ENCODE results near the gene FAM3C.
A peak's percentile ranks its signal among the peaks of the same experiment; 100 is the strongest.

Gene FAM3C

GRCh38 chr7:121406461-121406860, 10.4 kb upstream of the FAM3C start:
- no peaks in the 10 kb centered on the region for H3K9me3 ChIP-seq (ENCODE audit: control insufficient read depth in 1 of 2, low read length in 2 of 2)
- no peaks in the 10 kb centered on the region for H3K4me1 ChIP-seq (ENCODE audit: control insufficient read depth in 1 of 2, insufficient read depth in 2 of 2, low read length in 2 of 2)
- H3K27ac ChIP-seq (ENCODE audit: low read length) = no peak overlapping the region
- no peak overlapping the region for H3K4me3 ChIP-seq (ENCODE audit: low read depth in 1 of 2, low read length in 2 of 2)
- no peaks in the 10 kb centered on the region for H3K36me3 ChIP-seq (ENCODE audit: control insufficient read depth in 1 of 2, insufficient read depth in 2 of 2, low read length in 2 of 2)
- no peaks in the 10 kb centered on the region for H3K27me3 ChIP-seq (ENCODE audit: low read depth, low read length)

- H3K27ac ChIP-seq (ENCODE audit: low read length) = no peak overlapping the region
- H3K4me3 ChIP-seq (ENCODE audit: low read depth in 1 of 2, low read length in 2 of 2) = no peak overlapping the region
- no peaks in the 10 kb centered on the region for H3K27me3 ChIP-seq (ENCODE audit: low read depth, low read length)
- no peaks in the 10 kb centered on the region for H3K36me3 ChIP-seq (ENCODE audit: control insufficient read depth in 1 of 2, insufficient read depth in 2 of 2, low read length in 2 of 2)
- H3K9me3 ChIP-seq (ENCODE audit: control insufficient read depth in 1 of 2, low read length in 2 of 2) = no peaks in the 10 kb centered on the region
- H3K4me1 ChIP-seq (ENCODE audit: control insufficient read depth in 1 of 2, insufficient read depth in 2 of 2, low read length in 2 of 2) = no peaks in the 10 kb centered on the region
Measured at GRCh38 chr7:121404348-121404747, 8.2 kb upstream of the FAM3C start.

DNA sequence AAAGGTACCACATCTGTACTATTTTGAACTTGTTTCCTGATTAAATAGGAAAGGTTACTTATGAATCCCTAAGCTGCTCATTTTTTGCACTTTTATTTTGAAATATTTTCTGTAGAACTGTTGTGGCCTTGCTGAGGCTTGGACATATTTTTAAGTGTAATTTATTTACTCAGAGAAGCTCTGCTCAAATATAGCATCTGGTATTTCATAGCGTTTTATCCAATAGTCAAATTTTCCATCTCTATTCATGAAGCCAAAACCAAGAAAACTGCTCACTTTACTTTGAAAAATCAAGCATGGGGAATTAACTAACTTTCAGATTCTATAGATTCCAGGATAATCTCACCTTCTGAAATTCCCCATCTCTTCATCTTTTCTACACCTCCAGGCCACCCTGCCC, 6.6 kb upstream of the FAM3C start:
- H3K36me3 ChIP-seq (ENCODE audit: control insufficient read depth in 1 of 2, insufficient read depth in 2 of 2, low read length in 2 of 2) = no peaks in the 10 kb centered on the region
- no peak overlapping the region for H3K27ac ChIP-seq (ENCODE audit: low read length)
- H3K4me3 ChIP-seq (ENCODE audit: low read depth in 1 of 2, low read length in 2 of 2) = no peak overlapping the region
- H3K27me3 ChIP-seq (ENCODE audit: low read depth, low read length) = no peaks in the 10 kb centered on the region
- no peaks in the 10 kb centered on the region for H3K9me3 ChIP-seq (ENCODE audit: control insufficient read depth in 1 of 2, low read length in 2 of 2)
- H3K4me1 ChIP-seq (ENCODE audit: control insufficient read depth in 1 of 2, insufficient read depth in 2 of 2, low read length in 2 of 2) = no peaks in the 10 kb centered on the region

DNA sequence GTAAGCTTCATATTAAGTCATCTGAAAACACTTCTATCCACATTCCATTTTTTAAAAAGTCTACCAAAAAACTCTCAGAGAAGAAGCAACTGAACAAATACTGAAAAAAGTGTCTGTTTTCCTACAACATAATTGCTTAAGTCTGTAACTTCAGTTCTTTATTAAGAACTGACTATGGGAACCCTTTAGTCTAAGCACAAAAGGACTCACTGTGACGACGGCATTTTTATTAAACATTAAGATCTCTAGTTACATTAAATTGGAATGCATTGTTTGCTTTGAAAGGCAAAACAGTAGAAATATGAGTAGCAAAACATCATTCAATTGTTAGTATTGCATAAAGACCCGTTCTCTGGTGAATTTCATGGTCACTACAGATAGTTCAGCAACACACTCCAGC, 5.8 kb upstream of the FAM3C start:
- no peaks in the 10 kb centered on the region for H3K27me3 ChIP-seq (ENCODE audit: low read depth, low read length)
- no peak overlapping the region for H3K27ac ChIP-seq (ENCODE audit: low read length)
- H3K4me1 ChIP-seq (ENCODE audit: control insufficient read depth in 1 of 2, insufficient read depth in 2 of 2, low read length in 2 of 2) = no peaks in the 10 kb centered on the region
- no peaks in the 10 kb centered on the region for H3K9me3 ChIP-seq (ENCODE audit: control insufficient read depth in 1 of 2, low read length in 2 of 2)
- H3K4me3 ChIP-seq (ENCODE audit: low read depth in 1 of 2, low read length in 2 of 2) = no peak overlapping the region
- H3K36me3 ChIP-seq (ENCODE audit: control insufficient read depth in 1 of 2, insufficient read depth in 2 of 2, low read length in 2 of 2) = no peaks in the 10 kb centered on the region

DNA sequence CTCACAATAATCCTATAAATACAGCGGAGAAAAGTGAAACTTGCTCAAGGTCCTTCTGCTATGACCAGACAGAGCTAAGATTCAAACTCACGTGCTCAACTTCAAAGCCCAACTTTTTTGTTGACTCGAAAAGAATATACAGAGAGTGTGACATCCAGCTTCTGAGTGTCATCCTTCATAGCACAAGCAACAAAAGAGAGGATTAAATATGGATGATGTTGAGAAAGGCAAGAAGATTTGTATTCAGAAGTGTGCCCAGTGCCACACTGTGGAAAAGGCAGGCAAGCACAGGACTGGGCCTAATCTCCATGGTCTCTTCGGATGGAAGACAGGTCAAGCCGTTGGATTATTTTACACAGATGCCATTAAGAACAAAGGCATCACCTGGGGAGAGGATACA, 2.1 kb upstream of the FAM3C start:
- Histone ChIP-seq H3K27ac (ENCODE audit: low read length) (no peak overlapping the region), H3K27me3 (ENCODE audit: low read depth, low read length) (no peaks in the 10 kb centered on the region), H3K9me3 (ENCODE audit: control insufficient read depth in 1 of 2, low read length in 2 of 2) (no peaks in the 10 kb centered on the region), H3K36me3 (ENCODE audit: control insufficient read depth in 1 of 2, insufficient read depth in 2 of 2, low read length in 2 of 2) (no peaks in the 10 kb centered on the region), H3K4me3 (ENCODE audit: low read depth in 1 of 2, low read length in 2 of 2) (peak overlapping the region in 1 of 2 donors; percentile 16), H3K4me1 (ENCODE audit: control insufficient read depth in 1 of 2, insufficient read depth in 2 of 2, low read length in 2 of 2) (peaks cover 3 to 10% of the 10 kb centered on the region in 2 donors)

GRCh38 chr7:121397822-121398221, 1.7 kb upstream of the FAM3C start:
- Histone ChIP-seq H3K27ac (ENCODE audit: low read length) (peak overlapping the region; percentile 7), H3K27me3 (ENCODE audit: low read depth, low read length) (no peaks in the 10 kb centered on the region), H3K9me3 (ENCODE audit: control insufficient read depth in 1 of 2, low read length in 2 of 2) (no peaks in the 10 kb centered on the region), H3K36me3 (ENCODE audit: control insufficient read depth in 1 of 2, insufficient read depth in 2 of 2, low read length in 2 of 2) (no peaks in the 10 kb centered on the region), H3K4me1 (ENCODE audit: control insufficient read depth in 1 of 2, insufficient read depth in 2 of 2, low read length in 2 of 2) (peaks cover 3 to 10% of the 10 kb centered on the region in 2 donors), H3K4me3 (ENCODE audit: low read depth in 1 of 2, low read length in 2 of 2) (peak overlapping the region in 1 of 2 donors; percentile 16)

DNA sequence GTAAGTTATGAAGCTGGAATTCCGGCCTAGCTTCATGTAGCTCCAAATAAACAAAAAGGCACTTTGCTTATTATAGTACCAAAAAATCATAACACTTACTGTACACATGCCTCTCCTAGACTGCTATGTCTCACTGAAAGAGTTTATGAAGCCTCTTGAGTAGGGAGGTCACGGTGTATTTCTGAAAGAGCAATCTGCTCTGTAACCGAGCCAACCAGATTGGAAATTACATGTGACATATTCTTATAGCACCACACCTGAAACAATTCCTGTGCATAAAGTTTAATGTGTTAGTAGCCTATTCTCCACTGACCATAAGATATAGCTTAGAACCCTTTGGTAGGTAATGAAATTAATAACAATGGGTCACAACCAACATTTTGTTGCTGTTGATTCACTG, 1.3 kb upstream of the FAM3C start:
- Histone ChIP-seq H3K36me3 (ENCODE audit: control insufficient read depth in 1 of 2, insufficient read depth in 2 of 2, low read length in 2 of 2) (no peaks in the 10 kb centered on the region), H3K4me3 (ENCODE audit: low read depth in 1 of 2, low read length in 2 of 2) (no peak overlapping the region), H3K27me3 (ENCODE audit: low read depth, low read length) (no peaks in the 10 kb centered on the region), H3K27ac (ENCODE audit: low read length) (peak overlapping the region; percentile 7), H3K9me3 (ENCODE audit: control insufficient read depth in 1 of 2, low read length in 2 of 2) (no peaks in the 10 kb centered on the region), H3K4me1 (ENCODE audit: control insufficient read depth in 1 of 2, insufficient read depth in 2 of 2, low read length in 2 of 2) (peaks cover 3 to 10% of the 10 kb centered on the region in 2 donors)

DNA sequence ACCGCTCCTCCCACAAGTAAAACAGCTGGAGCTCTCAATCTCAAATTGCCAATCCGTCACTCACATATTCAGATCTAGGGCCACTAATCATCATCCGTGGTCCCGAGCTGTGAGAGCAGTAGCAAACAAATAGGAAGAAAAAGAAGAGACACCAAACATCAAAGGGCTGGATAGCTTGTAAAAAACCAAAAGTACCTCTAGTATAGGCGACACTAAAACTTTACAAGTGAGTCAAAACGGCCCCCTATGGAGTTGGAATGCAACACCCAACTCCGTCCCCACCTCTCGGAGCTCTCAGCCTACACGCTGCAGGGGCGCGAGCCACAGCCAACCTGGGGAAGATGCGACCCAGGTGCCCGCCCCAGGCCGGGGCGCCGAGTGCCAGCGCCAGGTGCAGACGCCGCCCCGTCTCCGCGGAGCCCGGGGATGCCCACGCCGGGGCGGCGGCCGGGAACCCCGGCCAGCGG, 581 bp downstream of the FAM3C start:
- no peaks in the 10 kb centered on the region for H3K9me3 ChIP-seq (ENCODE audit: control insufficient read depth in 1 of 2, low read length in 2 of 2)
- H3K4me1 ChIP-seq (ENCODE audit: control insufficient read depth in 1 of 2, insufficient read depth in 2 of 2, low read length in 2 of 2) = peaks cover 3 to 10% of the 10 kb centered on the region in 2 donors
- no peaks in the 10 kb centered on the region for H3K27me3 ChIP-seq (ENCODE audit: low read depth, low read length)
- H3K36me3 ChIP-seq (ENCODE audit: control insufficient read depth in 1 of 2, insufficient read depth in 2 of 2, low read length in 2 of 2) = no peaks in the 10 kb centered on the region
- H3K27ac ChIP-seq (ENCODE audit: low read length) = peak overlapping the region; percentile 73
- H3K4me3 ChIP-seq (ENCODE audit: low read depth in 1 of 2, low read length in 2 of 2) = peak overlapping the region; percentile 82 to 85

DNA sequence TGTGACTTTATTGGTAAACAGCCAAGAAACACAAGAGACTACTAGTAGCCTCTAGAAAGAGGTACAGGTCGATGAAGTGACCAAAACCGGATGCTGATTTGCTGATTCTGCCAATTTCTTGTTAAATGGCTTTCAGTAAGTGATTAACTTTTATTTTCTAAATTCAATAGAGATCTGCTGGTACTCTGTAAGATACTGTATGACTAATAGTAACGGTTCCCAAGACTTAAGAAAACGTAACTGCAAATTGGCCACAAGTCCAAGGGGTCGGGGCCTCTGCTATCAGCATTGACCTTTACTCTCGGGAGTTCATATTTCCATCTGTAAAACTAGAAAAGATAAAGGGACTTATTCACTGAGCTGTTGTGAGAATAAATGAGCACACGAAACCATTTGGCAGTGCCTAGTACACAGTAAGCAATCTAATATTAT, 1.4 kb downstream of the FAM3C start:
- H3K27me3 ChIP-seq (ENCODE audit: low read depth, low read length) = no peaks in the 10 kb centered on the region
- H3K4me1 ChIP-seq (ENCODE audit: control insufficient read depth in 1 of 2, insufficient read depth in 2 of 2, low read length in 2 of 2) = peaks cover 3 to 15% of the 10 kb centered on the region in 2 donors
- peak overlapping the region; percentile 26 for H3K27ac ChIP-seq (ENCODE audit: low read length)
- no peaks in the 10 kb centered on the region for H3K36me3 ChIP-seq (ENCODE audit: control insufficient read depth in 1 of 2, insufficient read depth in 2 of 2, low read length in 2 of 2)
- peak overlapping the region in 1 of 2 donors; percentile 52 for H3K4me3 ChIP-seq (ENCODE audit: low read depth in 1 of 2, low read length in 2 of 2)
- H3K9me3 ChIP-seq (ENCODE audit: control insufficient read depth in 1 of 2, low read length in 2 of 2) = no peaks in the 10 kb centered on the region

GRCh38 chr7:121393005-121393366, 3.1 kb downstream of the FAM3C start:
- no peaks in the 10 kb centered on the region for H3K36me3 ChIP-seq (ENCODE audit: control insufficient read depth in 1 of 2, insufficient read depth in 2 of 2, low read length in 2 of 2)
- no peaks in the 10 kb centered on the region for H3K9me3 ChIP-seq (ENCODE audit: control insufficient read depth in 1 of 2, low read length in 2 of 2)
- H3K27ac ChIP-seq (ENCODE audit: low read length) = no peak overlapping the region
- no peaks in the 10 kb centered on the region for H3K27me3 ChIP-seq (ENCODE audit: low read depth, low read length)
- peaks cover 3 to 15% of the 10 kb centered on the region in 2 donors for H3K4me1 ChIP-seq (ENCODE audit: control insufficient read depth in 1 of 2, insufficient read depth in 2 of 2, low read length in 2 of 2)
- H3K4me3 ChIP-seq (ENCODE audit: low read depth in 1 of 2, low read length in 2 of 2) = no peak overlapping the region

- Histone ChIP-seq H3K4me3 (ENCODE audit: low read depth in 1 of 2, low read length in 2 of 2) (no peak overlapping the region), H3K27ac (ENCODE audit: low read length) (no peak overlapping the region), H3K4me1 (ENCODE audit: control insufficient read depth in 1 of 2, insufficient read depth in 2 of 2, low read length in 2 of 2) (peaks cover 3 to 15% of the 10 kb centered on the region in 2 donors), H3K9me3 (ENCODE audit: control insufficient read depth in 1 of 2, low read length in 2 of 2) (no peaks in the 10 kb centered on the region), H3K36me3 (ENCODE audit: control insufficient read depth in 1 of 2, insufficient read depth in 2 of 2, low read length in 2 of 2) (no peaks in the 10 kb centered on the region), H3K27me3 (ENCODE audit: low read depth, low read length) (no peaks in the 10 kb centered on the region)
Measured at GRCh38 chr7:121392277-121393004, 3.7 kb downstream of the FAM3C start.

DNA sequence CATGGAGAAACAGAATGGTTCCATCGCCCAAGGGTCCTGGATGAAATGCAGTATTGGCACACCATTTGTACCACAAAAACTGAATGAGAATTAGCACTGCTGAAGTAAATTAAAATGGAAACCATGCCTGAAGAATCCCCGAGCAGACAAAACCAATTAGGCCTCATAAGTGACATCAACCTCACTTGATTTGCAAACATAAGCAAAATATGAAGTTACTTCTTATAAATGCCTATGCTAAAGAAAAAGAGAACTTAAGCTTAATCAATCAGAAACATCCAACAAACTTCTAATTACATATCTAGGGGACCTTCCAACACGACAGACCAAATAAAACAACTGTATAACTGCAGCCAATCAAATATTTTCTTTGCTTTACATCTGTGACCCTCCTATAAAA, 4.4 kb downstream of the FAM3C start:
- Histone ChIP-seq H3K4me1 (ENCODE audit: control insufficient read depth in 1 of 2, insufficient read depth in 2 of 2, low read length in 2 of 2) (peaks cover 3 to 13% of the 10 kb centered on the region in 2 donors), H3K27ac (ENCODE audit: low read length) (no peak overlapping the region), H3K4me3 (ENCODE audit: low read depth in 1 of 2, low read length in 2 of 2) (no peak overlapping the region), H3K9me3 (ENCODE audit: control insufficient read depth in 1 of 2, low read length in 2 of 2) (no peaks in the 10 kb centered on the region), H3K36me3 (ENCODE audit: control insufficient read depth in 1 of 2, insufficient read depth in 2 of 2, low read length in 2 of 2) (no peaks in the 10 kb centered on the region), H3K27me3 (ENCODE audit: low read depth, low read length) (no peaks in the 10 kb centered on the region)
